ENCODE data around the gene MARCHF5. TPM values are rescaled to one million over a fixed set of nuclear protein-coding genes. Genes with fewer than 3 reads are reported as not detected.

MARCHF5 gene
- total RNA-seq, 3 donors from 2014 or later, result 15.5 to 33.5 (median 31.8) TPM

DNA sequence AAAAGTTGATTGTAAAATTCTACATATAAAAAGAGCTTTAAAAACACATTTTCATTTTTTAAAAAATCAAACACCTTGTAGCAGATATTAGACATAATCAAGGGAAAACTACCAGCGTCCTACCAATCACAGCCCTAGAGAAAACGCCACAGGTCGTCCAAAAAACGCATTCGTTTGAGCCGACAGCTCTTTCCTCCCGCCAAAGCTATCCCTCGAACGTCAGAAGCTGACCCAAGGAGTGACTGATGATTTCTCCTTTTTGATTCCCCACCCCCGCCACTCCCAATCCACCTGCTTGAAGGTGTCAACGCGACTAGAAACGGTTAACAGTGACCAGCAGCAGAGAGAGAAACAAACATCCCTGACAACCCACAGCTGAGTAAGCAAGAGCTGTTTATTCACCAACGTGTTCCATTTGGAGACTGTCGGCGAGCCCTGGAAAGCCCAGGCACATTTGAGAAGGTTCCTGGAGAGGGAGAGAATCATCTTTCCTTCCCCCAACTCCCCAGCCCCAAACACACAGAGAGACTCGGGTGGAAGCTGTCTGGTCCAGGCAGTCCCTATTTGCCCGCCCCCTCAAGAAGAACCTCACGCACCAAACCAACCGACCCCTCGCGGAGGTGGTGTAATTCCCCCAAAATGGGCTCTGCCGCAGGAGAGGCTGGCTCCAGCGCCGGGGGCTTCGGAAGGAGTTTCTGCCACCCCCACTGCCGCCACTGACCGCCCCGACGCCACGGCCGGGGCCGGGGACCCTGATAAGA lies 711 bp upstream of the MARCHF5 start:
- peak overlapping the region; percentile 95 to 96 for H3K27ac ChIP-seq
- TF ChIP-seq POLR2A (IDR thresholded peaks at IDR 0.05), result no peak
- no peak for TF ChIP-seq POLR2AphosphoS5 (IDR thresholded peaks at IDR 0.05)
- TF ChIP-seq, protein P1, sequence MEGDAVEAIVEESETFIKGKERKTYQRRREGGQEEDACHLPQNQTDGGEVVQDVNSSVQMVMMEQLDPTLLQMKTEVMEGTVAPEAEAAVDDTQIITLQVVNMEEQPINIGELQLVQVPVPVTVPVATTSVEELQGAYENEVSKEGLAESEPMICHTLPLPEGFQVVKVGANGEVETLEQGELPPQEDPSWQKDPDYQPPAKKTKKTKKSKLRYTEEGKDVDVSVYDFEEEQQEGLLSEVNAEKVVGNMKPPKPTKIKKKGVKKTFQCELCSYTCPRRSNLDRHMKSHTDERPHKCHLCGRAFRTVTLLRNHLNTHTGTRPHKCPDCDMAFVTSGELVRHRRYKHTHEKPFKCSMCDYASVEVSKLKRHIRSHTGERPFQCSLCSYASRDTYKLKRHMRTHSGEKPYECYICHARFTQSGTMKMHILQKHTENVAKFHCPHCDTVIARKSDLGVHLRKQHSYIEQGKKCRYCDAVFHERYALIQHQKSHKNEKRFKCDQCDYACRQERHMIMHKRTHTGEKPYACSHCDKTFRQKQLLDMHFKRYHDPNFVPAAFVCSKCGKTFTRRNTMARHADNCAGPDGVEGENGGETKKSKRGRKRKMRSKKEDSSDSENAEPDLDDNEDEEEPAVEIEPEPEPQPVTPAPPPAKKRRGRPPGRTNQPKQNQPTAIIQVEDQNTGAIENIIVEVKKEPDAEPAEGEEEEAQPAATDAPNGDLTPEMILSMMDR (IDR thresholded peaks at IDR 0.05), result no peak
- peak overlapping the region; percentile 80 to 93 (median 81) for H3K4me3 ChIP-seq
- no peaks in the 10 kb centered on the region for H3K9me3 ChIP-seq
- H3K36me3 ChIP-seq, result no peaks in the 10 kb centered on the region
- H3K27me3 ChIP-seq, result no peaks in the 10 kb centered on the region
- intact Hi-C loops (cut with DNase I; ENCODE audit: low total_unique reads), result loop anchor here (10.0 kb wide), 1 partner anchor 85 kb away; no protein-coding TSS in a partner anchor
- peak; percentile 37 to 65 for DNase-seq (ENCODE audit: low spot score in 2 of 2)
- H3K4me1 ChIP-seq, result peaks cover 0 to 3% of the 10 kb centered on the region in 2 donors

- no peaks in the 10 kb centered on the region for H3K27me3 ChIP-seq
- peaks cover 0 to 3% of the 10 kb centered on the region in 2 donors for H3K4me1 ChIP-seq
- TF ChIP-seq POLR2A (IDR thresholded peaks at IDR 0.05) (no peak), POLR2AphosphoS5 (IDR thresholded peaks at IDR 0.05) (no peak)
- TF ChIP-seq, protein P1 (IDR thresholded peaks at IDR 0.05), result no peak
- no peaks in the 10 kb centered on the region for H3K9me3 ChIP-seq
- no peaks in the 10 kb centered on the region for H3K36me3 ChIP-seq
- peak overlapping the region; percentile 95 to 96 for H3K27ac ChIP-seq
- DNase-seq (ENCODE audit: low spot score in 2 of 2), result no peak
- intact Hi-C loops (cut with DNase I; ENCODE audit: low total_unique reads), result loop anchor here (10.0 kb wide), 1 partner anchor 87 kb away; no protein-coding TSS in a partner anchor
- H3K4me3 ChIP-seq, result peak overlapping the region; percentile 80 to 93 (median 81)
Observed at GRCh38 chr10:92291616-92291865, 574 bp downstream of the MARCHF5 start.

- Histone ChIP-seq H3K36me3 (no peaks in the 10 kb centered on the region), H3K27me3 (no peaks in the 10 kb centered on the region), H3K4me1 (peaks cover 0 to 3% of the 10 kb centered on the region in 2 donors), H3K4me3 (peak overlapping the region; percentile 80 to 93 (median 81)), H3K27ac (peak overlapping the region; percentile 95 to 96), H3K9me3 (no peaks in the 10 kb centered on the region)
- intact Hi-C loops (cut with DNase I; ENCODE audit: low total_unique reads), result loop anchor here (10.0 kb wide), 1 partner anchor 87 kb away; no protein-coding TSS in a partner anchor
- DNase-seq (ENCODE audit: low spot score in 2 of 2), result peak in 1 of 2 donors; percentile 34
- TF ChIP-seq, protein P1 (IDR thresholded peaks at IDR 0.05), result peak in 2 of 3 donors; percentile 24 to 34
- TF ChIP-seq POLR2AphosphoS5 (IDR thresholded peaks at IDR 0.05) (peak in 1 of 3 donors; percentile 14), POLR2A (IDR thresholded peaks at IDR 0.05) (no peak)
Observed at GRCh38 chr10:92291921-92292845, 1.2 kb downstream of the MARCHF5 start.

DNA sequence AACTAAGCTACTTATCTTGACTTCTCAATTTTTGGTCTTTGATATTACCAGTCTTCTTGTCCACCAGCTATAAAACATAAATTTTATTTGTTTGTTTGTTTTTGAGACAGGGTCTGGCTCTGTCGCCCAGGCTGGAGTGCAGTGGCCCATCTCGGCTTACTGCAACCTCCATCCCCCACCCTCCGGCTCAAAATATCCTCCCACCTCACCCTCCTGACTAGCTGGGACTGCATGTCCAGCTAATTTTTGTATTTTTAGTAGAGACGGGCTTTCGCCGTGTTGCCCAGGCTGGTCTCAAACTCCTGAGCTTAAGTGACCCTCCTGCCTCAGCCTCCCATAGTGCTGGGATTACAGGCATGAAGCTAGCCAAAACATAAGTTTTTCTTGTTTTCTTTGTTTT lies 7.5 kb downstream of the MARCHF5 start:
- Histone ChIP-seq H3K4me3 (no peak overlapping the region), H3K36me3 (no peaks in the 10 kb centered on the region), H3K27ac (no peak overlapping the region), H3K4me1 (no peaks in the 10 kb centered on the region), H3K9me3 (no peaks in the 10 kb centered on the region), H3K27me3 (no peaks in the 10 kb centered on the region)
- DNase-seq (ENCODE audit: low spot score in 2 of 2), result no peak
- intact Hi-C loops (cut with DNase I; ENCODE audit: low total_unique reads), result loop anchor here (10.0 kb wide), 1 partner anchor 94 kb away; no protein-coding TSS in a partner anchor
- TF ChIP-seq POLR2A (IDR thresholded peaks at IDR 0.05), result no peak
- TF ChIP-seq, protein P1 (IDR thresholded peaks at IDR 0.05), result no peak
- no peak for TF ChIP-seq POLR2AphosphoS5 (IDR thresholded peaks at IDR 0.05)
